ENCODE measurements around the gene RAD18. TPM values are rescaled to one million over a fixed set of nuclear protein-coding genes. Genes with fewer than 3 reads are reported as not detected.

Gene RAD18
- total and polyA plus RNA-seq, 4 donors = 1.2 to 9.0 (median 4.3) TPM

DNA sequence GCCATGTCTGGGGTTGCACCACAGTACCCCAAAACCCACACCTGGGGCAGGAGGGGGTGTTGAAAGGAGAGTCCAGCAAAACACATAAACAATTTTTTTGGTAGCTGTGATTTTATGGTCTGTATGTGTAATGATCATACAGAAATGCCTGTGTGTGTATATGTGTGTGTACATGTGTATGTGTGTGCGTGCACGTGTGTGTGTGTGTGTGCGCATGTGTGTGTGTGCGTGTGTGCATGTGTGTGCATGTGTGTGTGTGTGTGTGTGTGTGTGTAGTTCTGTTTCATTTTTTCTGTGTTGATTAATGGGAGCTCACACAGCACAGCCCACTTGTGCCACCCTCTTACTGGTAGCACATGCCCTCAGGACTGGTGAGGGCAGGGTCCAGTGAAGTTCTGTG, 97.6 kb downstream of the RAD18 start:
- Histone ChIP-seq H3K27ac (ENCODE audit: low read depth in 1 of 2, low read length in 2 of 2) (no peak overlapping the region), H3K36me3 (ENCODE audit: control insufficient read depth in 4 of 4, insufficient read depth in 3 of 4, low read depth in 1 of 4, low read length in 3 of 4) (no peaks in the 10 kb centered on the region), H3K4me3 (ENCODE audit: low read depth in 1 of 3, low read length in 3 of 3) (no peak overlapping the region), H3K27me3 (ENCODE audit: control insufficient read depth in 4 of 4, insufficient read depth in 4 of 4, low read length in 3 of 4) (no peaks in the 10 kb centered on the region), H3K9ac (ENCODE audit: low read depth in 1 of 2, low read length in 2 of 2) (no peak overlapping the region), H3K9me3 (ENCODE audit: control insufficient read depth in 4 of 4, low read length in 3 of 4) (no peaks in the 10 kb centered on the region), H3K4me1 (ENCODE audit: control insufficient read depth in 4 of 4, insufficient read depth in 4 of 4, low read length in 3 of 4) (no peaks in the 10 kb centered on the region)
- WGBS = 96% methylated on average over 4 of the region's 4 CpGs
- TF ChIP-seq JUND (IDR thresholded peaks at IDR 0.05) = no peak
- no peak for DNase-seq (ENCODE audit: low spot score)

GRCh38 chr3:8864402-8865350, 98.6 kb downstream of the RAD18 start:
- no peak overlapping the region for H3K9ac ChIP-seq (ENCODE audit: low read depth in 1 of 2, low read length in 2 of 2)
- H3K9me3 ChIP-seq (ENCODE audit: control insufficient read depth in 4 of 4, low read length in 3 of 4) = no peaks in the 10 kb centered on the region
- H3K4me1 ChIP-seq (ENCODE audit: control insufficient read depth in 4 of 4, insufficient read depth in 4 of 4, low read length in 3 of 4) = no peaks in the 10 kb centered on the region
- DNase-seq (ENCODE audit: low spot score) = no peak
- H3K27me3 ChIP-seq (ENCODE audit: control insufficient read depth in 4 of 4, insufficient read depth in 4 of 4, low read length in 3 of 4) = no peaks in the 10 kb centered on the region
- H3K4me3 ChIP-seq (ENCODE audit: low read depth in 1 of 3, low read length in 3 of 3) = no peak overlapping the region
- WGBS = 88% methylated on average over 16 of the region's 16 CpGs
- no peaks in the 10 kb centered on the region for H3K36me3 ChIP-seq (ENCODE audit: control insufficient read depth in 4 of 4, insufficient read depth in 3 of 4, low read depth in 1 of 4, low read length in 3 of 4)
- TF ChIP-seq TAF1 (conservative IDR thresholded peaks at IDR 0.05) (no peak), RXRA (IDR thresholded peaks at IDR 0.05) (no peak), HNF4A (conservative IDR thresholded peaks at IDR 0.05) (no peak), EGR1 (IDR thresholded peaks at IDR 0.05; ENCODE audit: low read depth in 2 of 2) (no peak), SP1 (IDR thresholded peaks at IDR 0.05) (no peak), YY1 (IDR thresholded peaks at IDR 0.05) (no peak), FOXA2 (IDR thresholded peaks at IDR 0.05) (no peak), MAX (IDR thresholded peaks at IDR 0.05) (no peak), JUND (IDR thresholded peaks at IDR 0.05) (no peak), CTCF (IDR thresholded peaks at IDR 0.05; ENCODE audit: low read depth, low read length, missing input control) (no peak), NR2F2 (IDR thresholded peaks at IDR 0.05) (no peak), GABPA (IDR thresholded peaks at IDR 0.05 in 1 of 2, conservative IDR thresholded peaks at IDR 0.05 in 1 of 2) (no peak), FOXA1 (IDR thresholded peaks at IDR 0.05) (no peak)
- TF ChIP-seq, protein P1, sequence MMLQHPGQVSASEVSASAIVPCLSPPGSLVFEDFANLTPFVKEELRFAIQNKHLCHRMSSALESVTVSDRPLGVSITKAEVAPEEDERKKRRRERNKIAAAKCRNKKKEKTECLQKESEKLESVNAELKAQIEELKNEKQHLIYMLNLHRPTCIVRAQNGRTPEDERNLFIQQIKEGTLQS (IDR thresholded peaks at IDR 0.05) = no peak
- no peak overlapping the region for H3K27ac ChIP-seq (ENCODE audit: low read depth in 1 of 2, low read length in 2 of 2)

DNA sequence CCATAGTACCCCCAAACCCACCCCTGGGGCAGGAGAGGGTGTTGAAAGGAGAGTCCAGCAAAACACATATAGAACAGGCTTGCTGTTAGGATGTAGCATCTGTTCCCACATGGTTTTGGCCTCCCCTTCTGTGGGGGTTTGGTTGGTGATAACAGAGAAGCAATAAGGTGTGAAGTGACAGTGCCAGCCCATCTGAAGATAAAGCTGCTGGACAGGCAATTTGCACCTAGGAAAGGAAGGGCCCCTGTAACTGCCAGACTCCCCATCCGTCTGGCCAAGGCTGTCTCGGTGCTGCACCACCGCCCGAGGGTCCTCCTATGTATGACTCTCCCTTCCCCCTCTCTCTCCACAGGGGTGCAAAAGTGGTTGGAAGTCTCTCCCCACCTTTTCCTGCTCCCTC, 99.4 kb downstream of the RAD18 start:
- no peak for DNase-seq (ENCODE audit: low spot score)
- TF ChIP-seq JUND (IDR thresholded peaks at IDR 0.05) (no peak), MAX (IDR thresholded peaks at IDR 0.05) (no peak), RXRA (IDR thresholded peaks at IDR 0.05) (no peak), FOXA1 (IDR thresholded peaks at IDR 0.05) (no peak), HNF4G (IDR thresholded peaks at IDR 0.05) (no peak), CTCF (IDR thresholded peaks at IDR 0.05; ENCODE audit: low read depth, low read length, missing input control) (no peak), NR2F2 (IDR thresholded peaks at IDR 0.05) (no peak), EGR1 (IDR thresholded peaks at IDR 0.05; ENCODE audit: low read depth in 2 of 2) (no peak)
- Histone ChIP-seq H3K4me3 (ENCODE audit: low read depth in 1 of 3, low read length in 3 of 3) (no peak overlapping the region), H3K27me3 (ENCODE audit: control insufficient read depth in 4 of 4, insufficient read depth in 4 of 4, low read length in 3 of 4) (no peaks in the 10 kb centered on the region), H3K9ac (ENCODE audit: low read depth in 1 of 2, low read length in 2 of 2) (no peak overlapping the region), H3K36me3 (ENCODE audit: control insufficient read depth in 4 of 4, insufficient read depth in 3 of 4, low read depth in 1 of 4, low read length in 3 of 4) (no peaks in the 10 kb centered on the region), H3K27ac (ENCODE audit: low read depth in 1 of 2, low read length in 2 of 2) (no peak overlapping the region), H3K4me1 (ENCODE audit: control insufficient read depth in 4 of 4, insufficient read depth in 4 of 4, low read length in 3 of 4) (no peaks in the 10 kb centered on the region), H3K9me3 (ENCODE audit: control insufficient read depth in 4 of 4, low read length in 3 of 4) (no peaks in the 10 kb centered on the region)
- WGBS = 93% methylated on average over 4 of the region's 4 CpGs

All from liver (tissue), 9 donors.